ENCODE measurements around the gene CXorf38. TPM values are rescaled to one million over a fixed set of nuclear protein-coding genes. Genes with fewer than 3 reads are reported as not detected.

CXorf38 gene
- total and polyA plus RNA-seq, 2 of the 8 experiments (the other 6 are each of a cell fraction or from before 2014, with no cell fraction given): 3.6 to 6.4 TPM

GRCh38 chrX:40683245-40683644 is 35.9 kb upstream of the CXorf38 start (continued):
- TF ChIP-seq ASH2L (IDR thresholded peaks at IDR 0.05; ENCODE audit: low read length): no peak
- TF ChIP-seq TCF12 (IDR thresholded peaks at IDR 0.05; ENCODE audit: low read depth, low read length): no peak
- TF ChIP-seq CREB1 (IDR thresholded peaks at IDR 0.05): no peak
- TF ChIP-seq JUND (IDR thresholded peaks at IDR 0.05; ENCODE audit: low read length): no peak
- TF ChIP-seq ATF2 (IDR thresholded peaks at IDR 0.05; ENCODE audit: low read length): no peak
- no peak for TF ChIP-seq ATF3 (IDR thresholded peaks at IDR 0.05; ENCODE audit: insufficient read depth, low read depth, low read length)
- TF ChIP-seq RFX5 (IDR thresholded peaks at IDR 0.05; ENCODE audit: borderline replicate concordance, low read depth, low read length): no peak

All from H1 (cell line).